CD4-positive, alpha-beta T cell treated with Interleukin-10 for 1 hour (primary cell): Measurements from ENCODE around the gene SLFNL1.

ENCODE experiments used
- DNase-seq: peaks from one replicate; pipeline ENCODE4 v3.0.0-alpha.2; 2020

The SLFNL1 gene

GRCh38 chr1:40985875-40986274 lies 35.6 kb downstream of the SLFNL1 start:
- DNase-seq, result no peak

DNA sequence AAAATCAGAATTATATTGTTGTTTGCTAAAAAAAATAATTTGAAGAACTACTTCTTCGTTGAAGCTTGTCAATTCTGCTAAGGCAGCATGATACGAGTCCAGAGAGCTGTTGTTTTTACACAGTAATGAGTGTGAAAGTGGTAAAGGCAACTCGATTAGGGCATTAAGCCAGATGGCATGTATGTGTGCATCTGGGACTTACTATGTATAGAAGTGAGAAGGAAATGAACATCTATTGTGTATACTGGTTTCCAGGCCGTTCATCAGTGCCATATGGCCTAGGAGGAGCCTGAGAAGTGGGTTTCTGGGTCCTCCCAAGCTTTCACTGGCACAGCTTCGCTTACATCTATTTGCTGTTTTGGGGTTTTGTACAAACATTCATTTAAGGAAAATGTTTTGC lies 36.4 kb downstream of the SLFNL1 start:
- DNase-seq, result no peak

DNA sequence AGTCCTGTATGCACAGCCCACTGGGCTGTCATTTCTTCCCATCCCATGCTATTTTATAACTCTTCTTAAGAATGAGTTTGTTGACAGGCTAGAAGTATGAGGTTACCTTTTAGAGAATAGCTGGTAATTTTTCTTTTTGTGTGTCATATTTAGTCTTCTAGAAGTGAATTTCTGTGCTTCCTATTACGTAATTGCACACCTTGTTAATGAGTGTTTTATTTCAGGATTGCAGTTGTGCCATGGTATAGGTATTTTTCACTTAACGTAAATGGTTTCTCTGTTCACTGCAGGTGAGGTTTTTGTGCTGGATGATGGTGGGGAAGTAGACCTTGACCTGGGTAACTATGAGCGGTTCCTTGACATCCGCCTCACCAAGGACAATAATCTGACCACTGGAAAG lies 37.0 kb downstream of the SLFNL1 start:
- no peak for DNase-seq

- DNase-seq, result no peak
Measured at GRCh38 chr1:40984066-40984465, 37.5 kb downstream of the SLFNL1 start.

DNA sequence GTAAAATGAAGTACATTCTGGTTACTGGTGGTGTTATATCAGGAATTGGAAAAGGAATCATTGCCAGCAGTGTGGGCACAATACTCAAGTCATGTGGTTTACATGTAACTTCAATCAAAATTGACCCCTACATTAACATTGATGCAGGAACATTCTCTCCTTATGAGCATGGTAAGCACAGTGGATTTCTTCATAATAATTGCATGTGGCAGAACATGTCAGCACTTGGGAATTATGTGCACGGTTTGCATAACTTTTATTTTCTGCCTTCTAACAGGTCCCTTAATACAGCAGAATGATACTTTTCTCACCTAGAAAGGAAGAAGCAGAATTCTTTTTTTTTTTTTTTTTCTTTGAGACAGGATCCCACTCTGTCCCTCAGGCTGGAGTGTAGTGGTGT lies 38.2 kb downstream of the SLFNL1 start:
- DNase-seq, result no peak

DNA sequence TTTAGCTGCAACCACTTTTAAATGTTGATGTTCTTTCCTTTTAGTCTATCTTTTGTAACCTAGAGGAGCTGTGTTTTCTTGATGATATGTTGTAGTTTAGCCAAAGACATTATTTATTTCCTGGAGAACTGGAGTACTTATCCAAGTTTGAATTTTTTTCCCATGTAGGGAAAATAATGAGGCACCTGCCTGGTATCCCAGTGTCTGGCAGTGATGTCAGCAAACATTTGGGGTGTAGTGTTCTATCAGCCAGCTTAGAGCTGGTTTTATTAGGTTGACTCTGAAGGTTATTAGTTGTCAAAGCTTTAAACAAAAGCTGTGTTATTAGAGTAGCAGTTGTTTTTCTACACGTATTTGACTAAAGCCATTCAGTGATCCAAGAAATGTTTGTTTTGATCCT lies 38.8 kb downstream of the SLFNL1 start:
- DNase-seq, result no peak

DNA sequence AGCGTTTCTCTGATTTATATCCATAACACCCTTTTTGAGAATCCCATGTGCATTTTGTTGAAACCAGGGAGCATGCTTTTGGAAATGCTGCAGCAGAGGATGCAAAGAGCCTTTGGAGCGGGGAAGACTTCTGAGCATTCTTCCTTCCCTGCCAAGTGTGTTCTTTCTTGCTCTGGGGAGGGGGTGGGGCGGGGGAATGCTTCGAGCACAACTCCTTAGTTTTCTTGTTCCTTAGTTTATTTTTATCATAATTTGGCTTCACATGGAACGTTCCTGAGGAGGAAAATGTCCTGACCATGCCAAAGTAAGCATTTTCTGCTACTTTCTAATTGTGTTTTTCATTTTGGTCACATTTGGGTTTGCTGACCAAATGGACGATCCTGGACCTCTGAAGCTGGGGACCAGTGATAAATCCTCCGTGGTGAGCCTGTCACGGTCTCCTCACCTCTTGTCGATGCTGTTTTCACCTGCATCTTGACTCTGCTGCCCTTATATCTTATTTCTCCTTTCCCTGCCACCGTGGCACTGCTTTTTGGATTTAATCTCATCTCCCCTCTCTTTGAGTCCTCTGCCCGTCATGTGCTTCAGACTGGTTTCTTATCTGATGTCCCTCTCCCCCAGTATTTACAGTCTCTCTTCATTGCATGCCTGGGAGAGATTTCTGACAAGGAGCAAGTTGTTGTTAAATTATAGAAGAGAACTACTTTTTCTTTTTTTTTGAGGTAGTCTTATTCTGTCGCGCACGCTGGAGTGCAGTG lies 39.7 kb downstream of the SLFNL1 start:
- DNase-seq, result no peak

- DNase-seq, result peak; percentile 63
Measured at GRCh38 chr1:40980453-40981121, 40.9 kb downstream of the SLFNL1 start.

DNA sequence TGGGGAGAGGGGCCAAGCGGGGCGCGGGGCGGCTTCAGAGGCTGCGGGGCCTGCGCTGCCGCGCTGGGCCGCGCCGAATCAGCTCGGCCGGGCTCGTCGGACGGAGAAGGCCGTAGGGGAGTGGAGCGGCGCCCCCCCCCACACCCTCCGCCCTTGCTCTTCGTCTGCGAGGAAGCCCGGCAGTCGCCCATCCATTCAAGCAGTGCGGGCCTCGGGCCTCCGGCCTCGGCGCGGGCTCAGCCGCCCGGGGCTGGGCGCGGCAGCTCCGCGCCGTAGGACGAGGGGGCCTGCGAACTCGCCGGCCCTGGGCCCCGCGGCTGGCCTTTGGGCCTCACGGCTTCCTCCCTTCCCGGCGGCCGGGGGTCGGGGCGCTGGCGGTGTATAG lies 41.5 kb downstream of the SLFNL1 start:
- DNase-seq, result no peak

GRCh38 chr1:40979241-40980067 lies 42.1 kb downstream of the SLFNL1 start, which contains the start of gene CTPS1:
TSS of gene CTPS1 (plus strand) at chr1:40979696. CDS start at chr1:40983291, 3,595 bp downstream.
- peak; percentile 96 for DNase-seq

- DNase-seq, result peak; percentile 3
Measured at GRCh38 chr1:40978886-40979240, 42.7 kb downstream of the SLFNL1 start.

GRCh38 chr1:40977716-40978115 lies 43.8 kb downstream of the SLFNL1 start:
- DNase-seq, result no peak

DNA sequence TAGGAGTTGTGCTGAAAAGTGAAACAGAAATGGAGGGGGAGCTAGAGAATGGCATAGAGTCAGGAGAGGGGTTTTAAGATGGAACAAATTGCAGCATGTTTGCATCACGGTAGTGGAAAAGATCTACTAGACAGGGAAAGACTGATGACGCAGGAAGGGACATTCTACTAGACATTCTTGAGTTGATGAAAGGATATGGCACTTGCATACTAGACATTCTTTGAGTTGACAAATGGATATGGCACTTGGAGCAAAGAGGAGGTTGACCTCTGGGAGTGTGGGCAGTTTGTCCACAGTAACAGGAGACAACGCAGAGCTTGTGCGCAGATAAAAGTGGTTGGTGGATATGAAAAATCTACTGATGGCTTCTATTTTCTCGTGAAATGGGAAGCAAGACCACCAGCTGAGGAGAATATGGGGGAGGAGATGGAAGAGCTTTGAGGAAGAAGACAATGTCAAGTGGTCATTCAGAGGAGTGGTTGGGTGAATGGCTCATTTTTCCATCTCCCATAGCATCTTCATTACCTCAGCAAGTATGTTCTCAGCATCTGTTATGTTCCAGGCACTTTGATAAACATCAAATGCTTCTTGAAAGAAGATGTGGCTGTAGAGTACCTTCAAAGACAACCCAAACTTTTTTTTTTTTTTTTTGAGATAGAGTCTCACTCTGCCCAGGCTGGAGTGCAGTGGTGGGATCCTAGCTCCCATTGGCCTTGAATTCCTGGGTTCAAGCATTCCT lies 44.4 kb downstream of the SLFNL1 start:
- DNase-seq, result no peak

DNA sequence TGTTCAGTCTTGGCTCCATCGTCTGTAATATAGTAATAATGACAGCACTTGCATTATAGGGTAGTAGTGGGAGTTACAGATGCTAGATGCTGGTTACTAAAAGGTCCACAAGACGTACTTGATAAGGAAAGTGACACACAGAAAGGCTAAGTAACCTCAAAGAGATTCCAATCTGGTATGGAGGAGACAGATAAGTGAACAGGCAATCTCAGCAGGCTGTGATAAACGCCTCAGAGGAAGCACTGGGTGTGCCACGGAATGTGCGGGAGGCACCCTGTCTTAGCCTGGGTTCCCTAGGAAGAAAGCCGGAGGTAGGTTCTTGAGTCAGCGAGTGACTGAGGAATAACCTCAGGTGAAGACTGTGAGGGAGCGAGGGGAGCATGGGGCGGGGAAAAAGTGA lies 46.6 kb downstream of the SLFNL1 start:
- no peak for DNase-seq

- DNase-seq, result no peak
Measured at GRCh38 chr1:40973912-40974311, 47.6 kb downstream of the SLFNL1 start.

- no peak for DNase-seq
Measured at GRCh38 chr1:40971966-40972365, 49.6 kb downstream of the SLFNL1 start.

GRCh38 chr1:40969445-40969844 lies 52.1 kb downstream of the SLFNL1 start:
- no peak for DNase-seq

DNA sequence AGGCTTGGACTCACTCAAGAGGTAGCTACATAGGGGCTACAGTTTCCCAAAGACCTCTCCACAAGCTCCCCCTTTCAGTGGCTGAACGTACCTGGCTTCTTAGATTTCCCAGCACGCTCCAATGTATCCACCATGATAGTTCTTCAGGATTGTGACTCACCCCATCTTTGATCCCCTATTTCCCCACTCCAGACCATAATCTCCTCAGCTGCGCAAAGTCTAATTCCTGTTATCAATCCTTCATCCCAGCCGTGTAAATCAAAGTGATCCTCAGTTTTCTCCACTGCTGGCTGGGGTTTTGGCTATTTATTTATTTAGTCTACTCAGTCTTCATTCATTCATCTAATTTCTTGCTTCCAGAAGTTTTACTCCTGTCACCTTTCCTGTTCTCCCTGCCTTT lies 55.1 kb downstream of the SLFNL1 start:
- no peak for DNase-seq
